ENCODE results near the gene MPP3.

DNA sequence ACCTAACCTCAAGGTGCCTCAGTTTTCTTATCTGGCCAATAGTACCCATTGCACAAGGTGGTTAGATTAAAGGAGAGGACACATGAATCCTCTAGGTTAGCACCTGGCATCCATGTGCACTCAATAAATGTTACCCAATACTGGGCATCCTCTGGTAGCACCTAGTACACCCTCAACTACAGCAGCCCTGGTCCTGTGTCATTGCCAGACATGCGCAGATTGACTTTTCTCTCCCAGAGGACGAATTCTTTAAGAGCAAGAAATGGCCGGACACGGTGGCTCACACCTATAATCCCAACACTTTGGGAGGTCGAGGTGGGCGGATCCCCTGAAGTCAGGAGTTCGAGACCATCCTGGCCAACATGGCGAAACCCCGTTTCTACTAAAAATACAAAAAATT is 61.5 kb downstream of the MPP3 start:
- TF ChIP-seq, protein P1, sequence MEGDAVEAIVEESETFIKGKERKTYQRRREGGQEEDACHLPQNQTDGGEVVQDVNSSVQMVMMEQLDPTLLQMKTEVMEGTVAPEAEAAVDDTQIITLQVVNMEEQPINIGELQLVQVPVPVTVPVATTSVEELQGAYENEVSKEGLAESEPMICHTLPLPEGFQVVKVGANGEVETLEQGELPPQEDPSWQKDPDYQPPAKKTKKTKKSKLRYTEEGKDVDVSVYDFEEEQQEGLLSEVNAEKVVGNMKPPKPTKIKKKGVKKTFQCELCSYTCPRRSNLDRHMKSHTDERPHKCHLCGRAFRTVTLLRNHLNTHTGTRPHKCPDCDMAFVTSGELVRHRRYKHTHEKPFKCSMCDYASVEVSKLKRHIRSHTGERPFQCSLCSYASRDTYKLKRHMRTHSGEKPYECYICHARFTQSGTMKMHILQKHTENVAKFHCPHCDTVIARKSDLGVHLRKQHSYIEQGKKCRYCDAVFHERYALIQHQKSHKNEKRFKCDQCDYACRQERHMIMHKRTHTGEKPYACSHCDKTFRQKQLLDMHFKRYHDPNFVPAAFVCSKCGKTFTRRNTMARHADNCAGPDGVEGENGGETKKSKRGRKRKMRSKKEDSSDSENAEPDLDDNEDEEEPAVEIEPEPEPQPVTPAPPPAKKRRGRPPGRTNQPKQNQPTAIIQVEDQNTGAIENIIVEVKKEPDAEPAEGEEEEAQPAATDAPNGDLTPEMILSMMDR (IDR thresholded peaks at IDR 0.05), result no peak
- TF ChIP-seq EP300 (IDR thresholded peaks at IDR 0.05), result no peak

Measured in tibial nerve (tissue), 4 donors.